HG03520 (cell line): ENCODE results near the gene EYS.

Experiments
- ATAC-seq: cut with Tn5 transposase; IDR thresholded peaks from one replicate; pipeline ENCODE4 v1.9.1; 2021; ENCODE audit warnings: mild to moderate bottlenecking, moderate library complexity; ENCODE audit not compliant: unreplicated experiment

The EYS gene

DNA sequence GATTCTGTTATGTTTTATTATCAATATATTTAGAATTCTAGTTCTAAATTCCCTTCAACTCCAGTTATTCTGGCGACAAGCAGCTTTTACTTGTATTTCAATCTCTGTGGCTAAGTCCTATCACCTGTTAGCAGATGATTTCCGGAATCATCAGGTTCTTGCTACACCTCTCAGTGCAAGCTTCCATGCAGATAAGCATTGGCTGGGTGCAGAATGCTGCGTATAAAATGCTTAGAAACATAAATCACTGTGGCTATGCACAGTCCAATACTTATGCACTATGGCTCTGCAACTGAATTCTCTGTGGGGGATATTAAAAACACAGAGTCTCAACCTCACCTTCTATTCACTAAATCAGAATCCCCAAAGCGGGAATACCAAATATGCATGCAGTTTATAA is 720.0 kb downstream of the EYS start:
- ATAC-seq: no peak

DNA sequence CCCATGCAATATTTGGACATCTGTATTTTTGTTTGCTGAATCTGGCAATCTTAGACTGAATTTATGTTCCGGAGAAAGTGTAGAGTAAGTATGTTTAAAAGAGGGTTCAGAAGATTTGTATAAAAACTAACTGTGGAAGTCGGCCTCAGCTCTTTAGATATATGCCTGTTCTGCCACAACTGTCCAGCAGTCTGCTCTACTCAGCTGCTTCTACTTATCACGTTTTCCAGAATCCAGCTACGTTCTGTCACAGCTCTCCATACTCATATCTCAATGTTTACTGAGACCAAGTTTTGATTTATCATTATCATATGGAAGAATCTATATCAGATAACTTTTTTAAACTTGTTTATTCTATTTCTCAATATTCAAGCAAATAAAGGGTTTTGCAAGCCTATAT is 721.3 kb downstream of the EYS start:
- no peak for ATAC-seq

DNA sequence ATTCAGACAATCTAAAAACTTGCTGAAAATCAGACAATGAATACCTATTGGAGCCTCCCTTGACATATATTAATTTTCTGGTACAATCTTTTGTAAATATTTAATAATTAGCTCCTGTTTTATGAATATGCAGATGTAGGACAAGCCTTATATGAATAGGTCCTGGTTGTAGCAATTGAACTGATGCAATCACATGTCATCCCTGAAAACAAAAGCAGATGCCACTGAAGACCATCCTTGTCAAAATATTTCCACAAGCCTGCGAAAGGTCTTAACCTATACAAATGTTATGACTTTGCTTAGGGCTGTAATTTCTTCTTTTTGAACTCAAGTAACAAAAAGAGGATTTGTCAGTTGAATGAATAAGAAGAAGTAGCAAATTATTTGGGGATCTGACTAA is 722.1 kb downstream of the EYS start:
- ATAC-seq: no peak

DNA sequence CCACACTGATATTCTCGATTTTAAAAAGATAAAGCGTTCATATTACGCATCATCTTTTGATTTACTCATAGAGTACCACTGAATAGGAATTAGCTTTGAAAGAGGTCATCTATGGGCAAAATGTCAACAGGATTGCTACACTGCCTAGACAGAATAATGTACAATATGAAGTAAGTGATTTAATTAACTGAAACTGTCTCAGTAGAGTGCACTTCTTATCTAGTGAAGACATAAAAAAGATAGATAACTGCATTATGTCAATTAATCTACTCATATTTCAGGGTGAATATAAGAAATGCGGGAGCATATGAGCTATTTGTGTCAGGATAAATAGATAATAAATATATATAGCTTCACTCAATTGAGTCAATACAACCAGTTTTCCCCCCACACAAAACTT is 723.9 kb downstream of the EYS start:
- ATAC-seq: no peak

DNA sequence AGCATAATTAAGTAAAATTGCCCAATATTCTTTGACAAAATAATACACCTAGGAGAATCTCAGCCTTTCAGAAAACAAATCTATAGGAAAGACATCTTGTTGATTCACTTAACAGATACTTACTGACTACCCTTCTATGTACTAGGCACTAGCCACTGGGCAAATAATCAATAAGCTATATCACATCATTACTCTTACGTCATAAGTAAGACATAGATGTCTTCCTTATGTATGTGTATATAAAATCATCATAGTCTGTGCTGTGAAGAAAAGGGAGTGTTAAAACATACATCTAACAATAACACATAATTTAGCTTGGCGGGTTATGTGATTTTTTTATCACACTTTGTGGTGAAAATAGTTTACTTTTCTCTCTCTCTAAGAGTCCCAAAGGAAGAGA is 733.9 kb downstream of the EYS start:
- ATAC-seq: no peak

DNA sequence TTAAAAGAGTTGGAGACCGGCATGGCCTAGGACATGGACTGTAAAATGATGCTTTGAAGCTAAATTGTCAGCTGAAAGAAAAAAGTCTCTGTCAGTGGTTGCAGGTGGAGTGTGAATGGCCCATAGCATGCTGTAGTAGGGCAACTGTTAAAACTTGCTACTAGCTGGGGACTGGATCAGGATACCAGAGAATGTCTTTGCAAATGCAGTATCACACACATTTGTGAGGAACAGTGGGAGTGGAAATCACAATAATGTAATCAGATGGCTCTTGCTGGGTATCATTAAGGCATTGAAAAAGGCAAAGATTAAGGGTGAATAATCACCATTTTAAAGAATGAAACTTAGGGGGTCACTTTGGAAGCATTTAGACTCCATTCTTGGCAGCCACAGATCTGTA is 737.9 kb downstream of the EYS start:
- no peak for ATAC-seq

DNA sequence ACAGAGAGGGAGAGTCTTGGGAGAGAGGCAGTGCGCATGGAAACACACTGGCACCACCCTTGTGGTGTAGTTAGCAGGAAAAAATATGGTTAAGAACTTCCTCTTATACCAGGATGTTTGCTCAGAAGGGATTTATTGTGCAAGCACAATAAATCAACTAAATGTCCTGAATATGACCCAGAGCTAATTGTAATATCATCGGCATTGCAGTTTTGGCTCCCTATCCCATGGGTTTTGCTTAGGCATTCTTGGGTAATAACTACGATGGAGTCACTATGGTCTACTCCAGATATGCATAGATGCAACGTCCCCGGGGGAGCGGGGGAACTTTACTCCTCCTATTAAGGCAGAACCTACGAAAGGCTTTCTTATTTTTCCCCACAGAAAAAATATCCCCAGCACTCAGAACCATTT is 751.6 kb downstream of the EYS start:
- no peak for ATAC-seq

DNA sequence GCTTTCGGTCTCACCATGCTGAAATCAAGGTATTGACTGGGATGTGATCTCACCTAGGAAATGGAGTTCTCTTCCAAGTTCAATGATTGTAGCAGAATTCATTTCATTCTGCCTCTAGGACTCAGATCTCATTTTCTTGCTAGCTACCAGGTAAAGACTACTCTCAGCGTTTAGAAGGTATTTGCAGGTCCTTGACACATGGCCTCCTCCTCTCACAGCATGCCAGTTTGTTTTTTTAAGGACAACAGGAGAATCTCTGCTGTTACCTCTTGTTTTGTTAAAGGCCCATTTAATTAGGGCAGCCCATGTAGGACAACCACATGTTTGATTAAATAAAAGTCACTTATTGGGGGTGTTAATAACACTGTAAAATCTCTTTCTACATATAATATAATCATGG is 757.8 kb downstream of the EYS start:
- no peak for ATAC-seq

DNA sequence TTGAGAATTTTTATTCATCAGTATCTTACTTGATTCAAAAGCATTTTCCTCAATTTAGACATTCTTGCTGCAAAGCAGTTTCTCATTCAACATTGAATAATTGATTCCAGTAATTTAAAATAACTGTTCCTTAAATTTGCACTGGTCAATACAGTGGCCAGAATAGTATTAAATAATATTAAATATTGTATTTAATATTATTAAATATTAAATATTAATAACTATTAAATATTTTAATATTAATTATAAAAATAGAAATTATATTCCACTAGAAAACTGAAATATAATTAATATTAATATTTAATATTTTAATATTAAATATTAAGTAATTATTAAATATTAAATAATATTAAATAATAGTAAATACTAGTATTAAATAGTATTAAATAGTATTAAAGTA is 758.8 kb downstream of the EYS start:
- ATAC-seq: no peak

DNA sequence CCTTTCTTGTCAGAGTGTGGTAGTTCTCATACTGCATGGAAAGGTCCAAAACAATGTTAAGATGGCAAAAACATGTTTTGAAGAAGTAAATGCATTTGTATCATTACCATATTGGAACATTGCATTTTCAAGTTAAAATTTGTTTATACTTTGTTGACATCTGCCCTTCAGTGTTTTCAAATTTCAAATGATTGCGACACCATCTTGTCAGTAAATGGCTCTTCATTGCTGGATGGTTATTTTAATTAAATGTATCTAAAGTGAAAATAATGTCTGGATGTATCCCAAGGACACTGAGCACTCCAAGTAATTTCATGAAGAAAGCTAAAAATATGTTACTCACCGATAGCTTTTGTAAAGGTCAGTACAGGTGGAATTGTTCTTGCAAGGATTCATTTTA is 761.6 kb downstream of the EYS start:
- no peak for ATAC-seq

DNA sequence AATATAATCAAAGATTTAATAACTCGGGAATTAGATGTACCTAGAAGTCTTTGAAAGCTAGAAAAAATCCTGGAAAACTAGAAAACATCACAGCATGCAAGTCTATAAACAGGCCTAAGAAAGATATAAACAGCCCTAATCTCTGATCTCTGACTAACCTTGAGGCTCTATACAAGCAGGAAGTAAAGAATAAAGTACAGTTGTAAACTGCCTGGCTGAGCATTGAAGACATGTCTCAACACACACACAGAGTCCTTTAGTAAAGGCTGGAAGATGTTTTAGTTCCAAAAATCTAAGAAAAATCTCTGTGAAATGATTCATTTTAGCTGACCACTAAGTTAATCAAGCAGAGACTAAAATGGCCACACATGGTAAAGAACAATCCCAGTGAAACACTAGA is 774.5 kb downstream of the EYS start:
- ATAC-seq: no peak

DNA sequence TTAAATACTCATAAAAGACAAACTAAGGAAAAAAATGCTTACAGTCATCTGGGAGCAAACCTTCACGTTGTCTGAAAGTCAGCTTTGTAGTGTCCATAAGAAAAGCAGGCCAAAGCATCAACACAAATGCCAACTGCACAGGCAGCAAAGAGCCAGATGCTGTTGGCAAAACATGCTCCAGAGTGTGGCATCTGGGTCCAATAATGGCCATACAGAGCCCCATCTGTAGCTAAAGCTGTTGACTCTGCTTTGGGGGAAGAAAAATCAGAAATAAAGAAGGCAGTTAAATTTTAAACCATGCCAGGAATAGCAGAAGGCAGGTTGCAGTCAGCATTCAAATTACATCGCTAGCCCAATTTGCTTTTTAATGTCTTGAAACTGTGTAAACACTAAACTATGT is 776.3 kb downstream of the EYS start:
- ATAC-seq: no peak

DNA sequence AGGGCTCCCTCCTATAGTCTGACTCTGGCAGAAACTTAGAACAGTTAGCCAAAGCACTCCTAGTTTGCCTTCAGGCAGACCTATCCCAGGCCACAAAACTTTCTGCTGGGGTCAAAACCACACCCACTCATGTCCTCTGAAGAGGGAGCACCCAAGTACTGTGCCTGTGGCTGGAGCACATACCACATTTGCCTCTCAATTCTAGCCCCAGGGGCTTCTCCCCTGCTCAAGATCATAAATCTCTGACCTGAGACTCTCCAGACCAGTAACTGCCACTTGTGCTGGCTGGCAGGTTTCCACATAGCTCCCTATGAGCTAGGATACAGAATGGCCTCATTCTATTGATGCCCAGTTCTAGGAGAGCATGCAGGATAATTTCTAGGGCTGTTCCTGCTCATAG is 781.0 kb downstream of the EYS start:
- ATAC-seq: no peak

DNA sequence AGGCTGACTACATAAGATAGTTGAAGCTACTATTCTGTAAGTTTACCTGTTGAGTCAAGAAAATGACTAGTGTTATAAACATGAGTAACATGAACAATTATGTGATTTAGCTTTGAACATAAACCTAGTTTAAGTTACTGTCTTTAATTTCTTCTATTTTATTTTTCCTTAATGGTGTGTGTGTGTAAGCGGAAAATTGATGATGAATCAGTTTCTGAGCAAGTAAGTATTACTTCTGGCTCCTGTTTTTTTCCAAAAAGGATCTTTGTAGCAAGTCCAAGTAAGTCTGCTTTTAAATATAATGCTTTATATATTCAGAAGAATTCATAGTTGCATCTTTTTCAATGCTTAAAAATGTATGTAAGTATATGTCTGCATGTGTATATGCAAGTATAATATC is 786.8 kb downstream of the EYS start:
- no peak for ATAC-seq

DNA sequence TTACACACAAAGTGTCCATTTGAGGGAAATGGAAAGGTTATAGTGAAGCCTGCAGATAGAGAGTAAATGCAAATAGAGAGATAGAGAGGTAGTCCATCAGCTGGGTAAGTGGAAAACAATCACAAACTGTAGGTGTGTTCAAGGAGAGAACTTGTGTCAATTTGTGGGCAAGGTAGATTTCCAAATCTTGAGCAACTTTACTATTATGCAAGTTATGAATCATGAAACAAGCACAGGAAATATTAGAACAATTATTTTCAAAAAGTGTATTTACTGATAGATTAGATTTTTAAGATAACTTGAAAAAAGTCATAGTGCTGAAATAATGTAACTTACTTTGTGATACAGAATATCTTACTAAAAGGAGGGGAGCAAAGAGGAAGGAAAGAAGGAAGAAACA is 792.9 kb downstream of the EYS start:
- no peak for ATAC-seq

DNA sequence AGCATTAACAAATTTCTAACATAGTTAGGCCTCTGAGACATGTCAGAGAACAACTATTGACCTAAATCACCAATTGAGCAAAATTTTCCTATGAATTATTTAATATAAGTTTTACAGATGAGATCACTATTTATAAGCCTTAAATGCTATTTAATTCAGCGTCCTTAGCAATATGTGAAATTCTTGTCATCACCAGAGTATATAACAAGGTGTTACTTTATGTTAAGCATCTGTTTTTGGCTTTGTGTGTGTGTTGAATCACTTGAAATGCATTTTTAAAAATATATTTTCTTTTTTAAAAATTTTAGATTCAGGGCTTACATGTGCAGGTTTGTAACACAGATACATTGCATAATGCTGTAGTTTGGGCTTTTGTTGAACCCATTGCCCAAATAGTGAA is 794.1 kb downstream of the EYS start:
- no peak for ATAC-seq

DNA sequence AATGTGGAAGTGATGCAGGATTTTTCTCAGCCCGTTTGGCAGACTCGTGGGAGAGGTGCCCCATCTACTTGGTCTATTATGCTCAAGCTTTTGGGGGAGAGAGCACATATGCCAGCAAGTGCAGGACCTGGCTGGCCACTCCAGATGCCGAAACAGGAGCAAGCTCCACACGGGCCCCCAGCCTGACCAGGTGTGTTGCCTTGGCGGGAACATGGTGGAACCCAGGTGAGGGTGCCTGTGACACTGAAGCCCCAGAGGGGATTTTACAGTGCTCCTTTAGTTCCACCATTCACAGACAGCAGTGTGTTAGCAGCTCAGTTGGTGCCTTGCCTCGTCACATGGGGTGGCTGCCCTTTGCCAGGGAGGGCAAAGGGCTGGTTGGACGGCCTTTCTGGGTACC is 798.9 kb downstream of the EYS start:
- no peak for ATAC-seq

DNA sequence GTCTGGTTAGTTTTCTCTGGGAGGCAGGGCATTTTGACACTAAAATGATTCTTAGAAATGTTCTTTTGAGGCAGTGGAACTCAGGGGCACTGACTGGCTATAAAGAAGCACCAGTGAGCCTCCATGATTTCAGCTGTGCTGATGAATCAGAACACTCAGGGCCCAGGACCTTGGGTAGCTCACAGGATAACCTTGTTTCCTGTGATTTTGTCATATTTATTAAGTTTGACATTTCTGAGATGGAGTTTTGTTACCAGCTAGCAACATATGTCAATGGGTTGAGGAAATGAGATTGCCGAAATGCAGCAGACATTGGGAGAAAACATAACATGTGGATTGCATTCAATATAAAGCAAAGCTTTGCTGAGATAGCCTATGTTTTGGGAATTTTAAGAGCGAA is 802.4 kb downstream of the EYS start:
- no peak for ATAC-seq

DNA sequence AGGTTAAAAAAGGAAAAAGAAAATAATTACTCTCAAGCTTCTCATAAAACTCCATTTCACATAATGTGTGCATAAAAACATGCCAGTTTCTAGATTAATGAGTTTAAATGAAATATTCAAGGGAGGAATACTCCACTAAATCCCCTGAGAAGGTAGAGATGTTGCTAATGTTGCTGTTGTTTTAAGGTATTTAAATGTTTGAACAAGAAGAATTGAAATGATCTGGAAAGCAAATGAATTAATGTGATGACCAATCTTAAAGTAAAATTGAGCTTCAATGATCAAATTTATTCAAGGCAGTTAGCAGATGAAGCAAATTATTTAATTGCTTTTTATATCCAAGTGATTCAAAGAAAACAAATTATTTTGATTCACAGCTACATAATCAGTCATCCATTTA is 804.4 kb downstream of the EYS start:
- ATAC-seq: no peak

DNA sequence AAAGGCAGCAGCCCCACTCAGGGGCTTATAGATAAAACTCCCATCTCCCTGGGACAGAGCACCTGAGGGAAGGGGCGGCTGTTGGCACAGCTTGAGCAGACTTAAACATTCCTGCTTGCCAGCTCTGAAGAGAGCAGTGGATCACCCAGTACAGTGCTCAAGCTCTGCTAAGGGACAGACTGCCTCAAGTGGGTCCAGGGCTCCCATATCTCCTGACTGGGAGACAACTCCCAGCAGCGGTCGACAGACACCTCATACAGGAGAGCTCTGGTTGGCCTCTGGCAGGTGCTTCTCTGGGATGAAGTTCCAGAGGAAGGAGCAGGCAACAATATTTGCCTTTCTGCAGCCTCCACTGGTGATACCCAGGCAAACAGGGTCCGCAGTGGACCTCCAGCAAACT is 810.1 kb downstream of the EYS start:
- ATAC-seq: no peak

DNA sequence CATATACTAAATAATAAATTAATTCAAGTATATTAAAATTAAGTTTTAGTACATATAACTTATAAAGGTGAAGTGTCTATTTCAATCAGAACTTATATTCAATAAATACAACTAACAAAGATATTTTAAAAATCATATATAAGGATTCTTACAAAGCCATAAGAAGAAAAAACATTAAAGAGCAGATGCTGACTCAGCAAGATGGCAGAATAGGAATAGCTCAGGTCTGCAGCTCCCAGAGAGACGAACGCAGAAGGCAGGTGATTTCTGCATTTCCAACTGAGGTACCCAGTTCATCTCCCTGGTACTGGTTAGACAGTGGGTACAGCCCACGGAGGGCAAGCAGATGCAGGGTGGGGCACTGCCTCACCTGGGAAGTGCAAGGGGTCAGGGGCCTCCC is 811.1 kb downstream of the EYS start:
- no peak for ATAC-seq

DNA sequence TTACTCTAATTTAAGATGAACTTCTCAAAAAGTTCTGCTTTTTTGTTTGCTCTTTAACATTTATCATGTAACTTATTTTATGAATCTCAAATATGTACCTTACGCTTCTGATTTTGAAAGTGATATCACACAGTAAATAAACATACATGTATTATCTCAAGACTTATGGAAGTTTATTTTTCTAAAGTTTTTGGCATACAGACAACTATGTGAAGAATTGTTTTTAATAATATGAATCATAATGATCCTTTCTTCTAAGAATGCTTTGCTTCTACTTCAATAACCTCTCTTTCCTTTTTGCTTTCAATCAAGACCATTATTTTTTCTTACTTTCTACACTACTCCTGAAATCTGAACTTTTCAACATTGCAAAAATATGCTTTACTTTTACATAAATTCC is 816.4 kb downstream of the EYS start:
- no peak for ATAC-seq

DNA sequence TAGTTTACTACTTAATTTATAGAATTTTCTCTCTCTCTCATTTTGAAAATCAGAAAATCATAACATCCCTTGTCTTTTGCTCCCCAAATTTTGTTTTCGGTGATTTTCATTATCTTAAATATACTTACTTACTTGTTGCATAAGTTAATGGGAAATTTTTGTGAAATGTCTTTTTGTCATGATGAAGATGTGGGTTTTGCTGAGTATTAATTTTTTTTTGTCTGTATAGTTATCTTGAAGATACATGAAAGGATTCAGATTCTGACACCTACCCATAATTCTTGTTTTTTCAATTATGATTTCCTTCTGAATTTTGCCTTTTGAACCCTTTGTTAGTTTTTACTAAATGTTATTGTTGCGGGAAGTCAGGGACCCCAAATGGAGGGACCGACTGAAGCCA is 817.9 kb downstream of the EYS start:
- ATAC-seq: no peak

DNA sequence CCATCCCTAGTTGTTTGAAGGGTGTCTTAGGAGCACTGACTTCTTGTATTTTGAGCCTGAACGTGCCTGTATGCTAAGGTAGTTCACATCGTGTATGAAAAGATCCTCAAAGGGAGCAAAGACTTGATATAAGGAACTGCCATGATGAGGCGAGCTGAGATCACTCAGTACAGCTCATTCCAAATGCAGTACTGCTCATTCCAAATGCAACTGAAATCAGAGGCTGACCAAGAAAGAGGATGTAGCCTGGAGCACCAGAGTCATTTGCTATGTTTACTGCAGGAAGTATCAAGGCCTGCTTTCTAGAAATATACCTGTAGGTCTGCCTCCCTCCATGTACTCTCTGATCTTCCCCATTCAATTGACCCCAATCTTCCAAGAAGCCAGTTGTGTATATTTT is 832.2 kb downstream of the EYS start:
- ATAC-seq: no peak
